HepG2 (cell line): Measurements from ENCODE around the gene NEK7. TPM values are rescaled to one million over a fixed set of nuclear protein-coding genes. Genes with fewer than 3 reads are reported as not detected.

Experiments used
- ARHGAP35 ChIP-seq: sonication (generic); formaldehyde crosslinking; IDR thresholded peaks from 2 replicates; pipeline ENCODE4 v1.9.0; 2022; ENCODE audit warnings: mild to moderate bottlenecking, inconsistent platforms, moderate library complexity, missing genetic modification reagents, borderline replicate concordance
- ATF7-NPFF ChIP-seq: sonication (generic); formaldehyde crosslinking; IDR thresholded peaks from 2 replicates; pipeline ENCODE4 v1.8.1; 2023; ENCODE audit warnings: mild to moderate bottlenecking, low read depth, missing genetic modification reagents, moderate library complexity
- BRCA1 ChIP-seq: sonication (generic); formaldehyde crosslinking; IDR thresholded peaks from 2 replicates; pipeline ENCODE4 v1.4.0; 2020; ENCODE audit warnings: missing genetic modification reagents
- CREB1 ChIP-seq, 2 experiments: fragments of 450-650 bp in 1 of 2; IDR thresholded peaks; 2 replicates each; pipeline ENCODE4 v1.6.1; 2016 to 2017; ENCODE audit warnings: control low read depth in 1 of 2, mild to moderate bottlenecking in 1 of 2, missing compliant biosample characterization in 1 of 2, missing genetic modification characterization in 1 of 2
- ETV5 ChIP-seq: IDR thresholded peaks from 2 replicates; pipeline ENCODE4 v1.6.1; 2018; ENCODE audit warnings: missing biosample characterization, missing genetic modification reagents, inconsistent platforms, borderline replicate concordance
- FOXA3 ChIP-seq: IDR thresholded peaks from 2 replicates; pipeline ENCODE4 v1.6.1; 2016; ENCODE audit warnings: missing genetic modification reagents, missing compliant biosample characterization
- KLF16 ChIP-seq, 2 experiments: sonication (generic) in 1 of 2; formaldehyde crosslinking in 1 of 2; IDR thresholded peaks; 2 replicates each; pipeline versions ENCODE4 v1.6.1 to v1.8.0; 2016 to 2023; ENCODE audit warnings: missing genetic modification reagents in 2 of 2, missing compliant biosample characterization in 1 of 2
- MIER2 ChIP-seq: IDR thresholded peaks from 2 replicates; pipeline ENCODE4 v1.6.1; 2016; ENCODE audit warnings: missing biosample characterization, missing genetic modification reagents
- TMF1 ChIP-seq: sonication (generic); formaldehyde crosslinking; IDR thresholded peaks from 2 replicates; pipeline ENCODE4 v1.8.1; 2022; ENCODE audit warnings: low read depth, missing genetic modification reagents
- ZFP82 ChIP-seq: sonication (generic); formaldehyde crosslinking; IDR thresholded peaks from 2 replicates; pipeline ENCODE4 v1.5.1; 2020; ENCODE audit warnings: mild to moderate bottlenecking, missing genetic modification reagents, borderline replicate concordance
- ZMAT3 ChIP-seq: sonication (generic); formaldehyde crosslinking; conservative IDR thresholded peaks from 2 replicates; pipeline ENCODE4 v1.7.0; 2021; ENCODE audit warnings: missing genetic modification reagents
- ZNF331 ChIP-seq: sonication (generic); formaldehyde crosslinking; IDR thresholded peaks from 2 replicates; pipeline ENCODE4 v1.4.0; 2020; ENCODE audit warnings: missing genetic modification reagents
- ZNF430 ChIP-seq: sonication (generic); formaldehyde crosslinking; IDR thresholded peaks from 2 replicates; pipeline ENCODE4 v1.9.0; 2021; ENCODE audit warnings: mild to moderate bottlenecking, missing genetic modification reagents
- ZNF441 ChIP-seq: sonication (generic); formaldehyde crosslinking; IDR thresholded peaks from 2 replicates; pipeline ENCODE4 v1.7.0; 2021; ENCODE audit warnings: missing genetic modification reagents, borderline replicate concordance
- ZNF678 ChIP-seq: sonication (generic); formaldehyde crosslinking; IDR thresholded peaks from 2 replicates; pipeline ENCODE4 v1.4.0; 2020; ENCODE audit warnings: mild to moderate bottlenecking, missing genetic modification reagents
- ZNF747 ChIP-seq: sonication (generic); formaldehyde crosslinking; IDR thresholded peaks from 2 replicates; pipeline ENCODE4 v1.8.1; 2023; ENCODE audit warnings: missing genetic modification reagents, mild to moderate bottlenecking, borderline replicate concordance
- ZNF781 ChIP-seq: sonication (generic); formaldehyde crosslinking; IDR thresholded peaks from 2 replicates; pipeline ENCODE4 v1.5.1; 2020; ENCODE audit warnings: borderline replicate concordance, mild to moderate bottlenecking, missing genetic modification reagents; ENCODE audit errors: not compliant biosample characterization
- polyA plus RNA-seq, 8 experiments: library from polyadenylated mRNA; depleted of rRNA in 3 of 8; stranded (reverse) in 7 of 8; unstranded in 1 of 8; fragments of >200 nt; fragmentation: Illumina TruSeq in 4 of 8; extraction: Trizol in 4 of 8; gene quantifications; 2 replicates each; pipeline versions ENCODE4 v1.2.1 to v1.2.3, GENCODE V29; 2011 to 2016; ENCODE audit warnings: low read depth in 4 of 8, missing spikeins in 1 of 8, mixed read lengths in 1 of 8; ENCODE audit not compliant: insufficient read depth in 1 of 8
- total RNA-seq, 5 experiments: library from RNA; depleted of rRNA; stranded (reverse); fragments of >200 nt; fragmentation: Illumina TruSeq; extraction: Trizol; gene quantifications; 2 replicates each; pipeline ENCODE4 v1.2.3, GENCODE V29; 2016; ENCODE audit warnings: low read depth in 1 of 5
- TF ChIP-seq, protein P1 (sequence below): sonication (generic); formaldehyde crosslinking; IDR thresholded peaks from 2 replicates; pipeline ENCODE4 v1.4.0; 2020; ENCODE audit warnings: mild to moderate bottlenecking, low read depth, missing genetic modification reagents
- TF ChIP-seq, protein P2 (sequence below): sonication (generic); formaldehyde crosslinking; IDR thresholded peaks from 2 replicates; pipeline ENCODE4 v1.4.0; 2020; ENCODE audit warnings: missing genetic modification reagents
- TF ChIP-seq, protein P3 (sequence below): sonication (generic); formaldehyde crosslinking; IDR thresholded peaks from 2 replicates; pipeline ENCODE4 v1.4.0; 2020; ENCODE audit warnings: missing genetic modification reagents
- TF ChIP-seq, protein P4 (sequence below): sonication (generic); formaldehyde crosslinking; IDR thresholded peaks from 2 replicates; pipeline ENCODE4 v1.5.1; 2020; ENCODE audit warnings: mild to moderate bottlenecking, missing genetic modification reagents, borderline replicate concordance
- TF ChIP-seq, protein P5 (sequence below): sonication (generic); formaldehyde crosslinking; IDR thresholded peaks from 2 replicates; pipeline ENCODE4; 2020; ENCODE audit warnings: missing genetic modification reagents, mild to moderate bottlenecking, borderline replicate concordance

The NEK7 gene
- total and polyA plus RNA-seq, 2 of the 13 experiments (the other 11 are each of a cell fraction or from before 2014, with no cell fraction given) = 18.1 to 19.2 TPM

DNA sequence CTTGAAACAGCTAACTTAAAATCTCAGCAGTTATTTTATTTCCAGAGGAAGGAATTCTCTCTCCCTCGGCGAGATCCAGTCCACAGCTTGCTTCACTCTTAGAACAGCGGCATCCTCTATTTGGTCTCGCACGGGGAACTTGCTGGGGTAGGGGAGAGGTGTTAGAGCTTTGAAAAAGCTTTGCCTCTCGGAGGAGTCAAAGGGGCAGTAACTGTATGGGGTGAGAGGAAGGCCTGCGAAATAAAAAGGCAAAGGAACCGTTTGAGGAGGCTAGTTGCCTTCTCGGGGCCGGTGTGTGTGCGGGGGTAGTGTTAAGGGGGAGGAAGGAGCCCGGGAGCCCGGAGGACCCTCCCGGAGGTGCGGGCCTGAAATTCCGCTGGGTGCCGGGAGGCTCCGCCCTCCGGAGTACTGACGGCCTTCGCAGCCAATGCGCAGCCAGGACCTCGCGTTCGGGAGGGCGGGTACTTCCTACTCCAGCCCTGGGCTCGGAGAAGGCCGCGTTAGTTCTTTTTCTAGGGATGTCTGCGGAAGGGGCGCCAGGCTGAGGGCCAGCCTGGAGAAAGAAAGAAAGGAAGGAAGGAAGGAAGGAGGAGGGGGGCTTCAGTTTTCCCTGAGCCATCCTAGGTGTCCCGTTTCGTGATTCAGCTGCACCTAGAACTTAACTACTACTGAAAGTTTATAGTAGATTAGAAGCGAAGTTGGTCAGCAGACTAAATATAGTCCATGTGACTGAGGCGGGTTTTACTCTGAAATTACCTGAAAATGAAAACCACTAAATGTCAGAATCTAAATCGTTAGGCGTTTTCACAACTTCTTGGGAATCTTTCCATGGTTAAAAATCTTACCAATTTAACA is 2.2 kb downstream of the NEK7 start (continued):
- TF ChIP-seq CREB1 (IDR thresholded peaks at IDR 0.05) (no peak), CREB1 (CRISPR knock-in tag; IDR thresholded peaks at IDR 0.05) (no peak; the same call in 1 of the 2 replicates), ZMAT3 (CRISPR knock-in tag) (no peak), MIER2 (peak; percentile 38; the same call in 1 of the 2 replicates), ZNF441 (CRISPR knock-in tag) (no peak), ATF7-NPFF (0 out of 2 replicates have a peak, but pooled peaks have one; percentile 47), ZNF747 (CRISPR knock-in tag) (0 out of 2 replicates have a peak, but pooled peaks have one; percentile 32), ARHGAP35 (CRISPR knock-in tag) (no peak), ZNF331 (CRISPR knock-in tag) (peak; percentile 34; the same call in 1 of the 2 replicates), TMF1 (CRISPR knock-in tag) (no peak), ZNF430 (CRISPR knock-in tag) (0 out of 2 replicates have a peak, but pooled peaks have one; percentile 24), KLF16 (CRISPR knock-in tag; IDR thresholded peaks at IDR 0.05) (peak in 1 of 2 experiments; percentile 49; a peak in 1 of 4 replicates), ZNF781 (CRISPR knock-in tag) (peak; percentile 60), ZNF678 (CRISPR knock-in tag) (no peak), BRCA1 (CRISPR knock-in tag) (no peak), ZFP82 (CRISPR knock-in tag) (no peak), FOXA3 (CRISPR knock-in tag) (no peak), ETV5 (CRISPR knock-in tag) (peak; percentile 44; the same call in 1 of the 2 replicates)
- TF ChIP-seq, protein P1, sequence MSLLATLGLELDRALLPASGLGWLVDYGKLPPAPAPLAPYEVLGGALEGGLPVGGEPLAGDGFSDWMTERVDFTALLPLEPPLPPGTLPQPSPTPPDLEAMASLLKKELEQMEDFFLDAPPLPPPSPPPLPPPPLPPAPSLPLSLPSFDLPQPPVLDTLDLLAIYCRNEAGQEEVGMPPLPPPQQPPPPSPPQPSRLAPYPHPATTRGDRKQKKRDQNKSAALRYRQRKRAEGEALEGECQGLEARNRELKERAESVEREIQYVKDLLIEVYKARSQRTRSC = no peak
- TF ChIP-seq, protein P2, sequence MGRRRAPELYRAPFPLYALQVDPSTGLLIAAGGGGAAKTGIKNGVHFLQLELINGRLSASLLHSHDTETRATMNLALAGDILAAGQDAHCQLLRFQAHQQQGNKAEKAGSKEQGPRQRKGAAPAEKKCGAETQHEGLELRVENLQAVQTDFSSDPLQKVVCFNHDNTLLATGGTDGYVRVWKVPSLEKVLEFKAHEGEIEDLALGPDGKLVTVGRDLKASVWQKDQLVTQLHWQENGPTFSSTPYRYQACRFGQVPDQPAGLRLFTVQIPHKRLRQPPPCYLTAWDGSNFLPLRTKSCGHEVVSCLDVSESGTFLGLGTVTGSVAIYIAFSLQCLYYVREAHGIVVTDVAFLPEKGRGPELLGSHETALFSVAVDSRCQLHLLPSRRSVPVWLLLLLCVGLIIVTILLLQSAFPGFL (CRISPR knock-in tag) = no peak
- TF ChIP-seq, protein P3, sequence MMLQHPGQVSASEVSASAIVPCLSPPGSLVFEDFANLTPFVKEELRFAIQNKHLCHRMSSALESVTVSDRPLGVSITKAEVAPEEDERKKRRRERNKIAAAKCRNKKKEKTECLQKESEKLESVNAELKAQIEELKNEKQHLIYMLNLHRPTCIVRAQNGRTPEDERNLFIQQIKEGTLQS = peak; percentile 49; the same call in 1 of the 2 replicates
- TF ChIP-seq, protein P4, sequence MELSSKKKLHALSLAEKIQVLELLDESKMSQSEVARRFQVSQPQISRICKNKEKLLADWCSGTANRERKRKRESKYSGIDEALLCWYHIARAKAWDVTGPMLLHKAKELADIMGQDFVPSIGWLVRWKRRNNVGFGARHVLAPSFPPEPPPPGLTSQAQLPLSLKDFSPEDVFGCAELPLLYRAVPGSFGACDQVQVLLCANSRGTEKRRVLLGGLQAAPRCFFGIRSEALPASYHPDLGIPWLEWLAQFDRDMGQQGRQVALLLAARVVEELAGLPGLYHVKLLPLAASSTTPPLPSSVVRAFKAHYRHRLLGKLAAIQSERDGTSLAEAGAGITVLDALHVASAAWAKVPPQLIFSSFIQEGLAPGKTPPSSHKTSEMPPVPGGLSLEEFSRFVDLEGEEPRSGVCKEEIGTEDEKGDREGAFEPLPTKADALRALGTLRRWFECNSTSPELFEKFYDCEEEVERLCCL = no peak
- TF ChIP-seq, protein P5, sequence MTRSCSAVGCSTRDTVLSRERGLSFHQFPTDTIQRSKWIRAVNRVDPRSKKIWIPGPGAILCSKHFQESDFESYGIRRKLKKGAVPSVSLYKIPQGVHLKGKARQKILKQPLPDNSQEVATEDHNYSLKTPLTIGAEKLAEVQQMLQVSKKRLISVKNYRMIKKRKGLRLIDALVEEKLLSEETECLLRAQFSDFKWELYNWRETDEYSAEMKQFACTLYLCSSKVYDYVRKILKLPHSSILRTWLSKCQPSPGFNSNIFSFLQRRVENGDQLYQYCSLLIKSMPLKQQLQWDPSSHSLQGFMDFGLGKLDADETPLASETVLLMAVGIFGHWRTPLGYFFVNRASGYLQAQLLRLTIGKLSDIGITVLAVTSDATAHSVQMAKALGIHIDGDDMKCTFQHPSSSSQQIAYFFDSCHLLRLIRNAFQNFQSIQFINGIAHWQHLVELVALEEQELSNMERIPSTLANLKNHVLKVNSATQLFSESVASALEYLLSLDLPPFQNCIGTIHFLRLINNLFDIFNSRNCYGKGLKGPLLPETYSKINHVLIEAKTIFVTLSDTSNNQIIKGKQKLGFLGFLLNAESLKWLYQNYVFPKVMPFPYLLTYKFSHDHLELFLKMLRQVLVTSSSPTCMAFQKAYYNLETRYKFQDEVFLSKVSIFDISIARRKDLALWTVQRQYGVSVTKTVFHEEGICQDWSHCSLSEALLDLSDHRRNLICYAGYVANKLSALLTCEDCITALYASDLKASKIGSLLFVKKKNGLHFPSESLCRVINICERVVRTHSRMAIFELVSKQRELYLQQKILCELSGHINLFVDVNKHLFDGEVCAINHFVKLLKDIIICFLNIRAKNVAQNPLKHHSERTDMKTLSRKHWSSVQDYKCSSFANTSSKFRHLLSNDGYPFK = no peak
